GM19035 (cell line): ENCODE measurements around the gene SENP2.

Source experiments
- ATAC-seq: cut with Tn5 transposase; IDR thresholded peaks from one replicate; pipeline ENCODE4 v1.9.1; 2021; ENCODE audit not compliant: unreplicated experiment

The SENP2 gene

DNA sequence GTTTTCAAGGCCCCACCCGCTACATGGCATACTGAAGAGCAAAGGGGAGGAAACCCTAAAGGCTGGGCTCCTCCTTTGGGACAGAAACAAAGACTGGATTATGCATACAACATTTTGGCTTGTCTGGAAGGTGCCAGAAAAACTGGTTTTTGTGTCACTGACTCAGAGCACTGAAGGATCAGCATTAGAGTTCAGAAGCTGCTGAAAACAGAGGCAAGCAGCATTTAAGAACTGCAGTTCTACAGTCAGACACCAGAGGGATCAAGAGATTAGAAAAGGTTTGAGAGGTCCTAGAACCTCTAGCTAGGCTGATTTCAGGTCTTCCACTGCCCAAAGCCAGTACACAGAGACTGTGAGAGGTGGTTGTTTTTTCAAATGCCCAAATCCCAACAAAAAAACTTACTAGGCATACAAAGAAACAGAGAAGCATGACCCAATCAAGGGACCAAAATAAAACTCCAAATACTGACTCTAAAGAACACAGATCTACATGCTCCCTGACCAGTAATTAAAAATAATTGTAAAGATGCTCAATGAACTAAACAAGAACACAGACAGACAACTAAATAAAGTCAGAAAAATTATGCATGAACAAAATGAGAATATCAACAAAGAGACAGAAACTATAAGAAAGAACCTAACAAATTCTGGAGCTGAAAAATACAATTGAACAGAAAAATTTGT lies 91.2 kb downstream of the SENP2 start:
- ATAC-seq = peak; percentile 62

DNA sequence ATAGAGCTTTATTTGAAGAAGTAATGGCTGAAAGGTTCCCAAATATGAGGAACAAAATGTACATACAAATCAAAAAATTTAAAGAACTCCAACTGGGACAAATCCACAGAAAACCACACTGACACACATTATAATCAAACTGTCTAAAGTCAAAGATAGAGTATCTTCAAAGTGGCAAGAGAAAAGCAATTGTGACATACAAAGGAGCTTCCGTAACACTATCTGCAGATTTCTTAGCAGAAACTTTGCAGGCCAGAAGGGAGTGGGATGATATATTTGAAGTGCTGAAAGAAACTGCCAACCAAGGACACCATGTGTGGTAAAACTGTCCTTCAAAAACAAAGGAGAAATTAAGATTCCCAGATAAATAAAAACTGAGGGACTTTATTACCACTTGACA lies 91.9 kb downstream of the SENP2 start:
- ATAC-seq = no peak

DNA sequence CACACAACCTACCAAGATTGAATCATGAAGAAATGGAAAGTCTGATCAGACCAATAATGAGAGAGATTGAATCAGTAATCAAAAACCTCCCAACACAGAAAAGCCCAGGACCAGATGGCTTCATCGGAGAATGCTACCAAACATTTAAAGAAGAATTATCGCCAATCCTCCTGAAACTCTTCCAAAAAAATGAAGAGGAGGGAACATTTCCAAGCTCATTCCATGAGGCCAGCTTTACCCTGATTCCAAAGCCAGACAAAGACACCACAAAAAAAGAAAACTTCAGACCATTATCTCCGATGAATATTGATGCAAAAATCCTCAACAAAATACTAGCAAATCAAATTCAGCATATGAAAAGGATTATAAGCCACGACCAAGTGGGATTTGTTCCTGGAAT lies 94.1 kb downstream of the SENP2 start:
- ATAC-seq = no peak
